Smooth muscle cell (in vitro differentiated cells): ENCODE data around the gene ST6GAL1. TPM values are rescaled to one million over a fixed set of nuclear protein-coding genes. Genes with fewer than 3 reads are reported as not detected.

ENCODE experiments used
- DNase-seq: peaks from one replicate; lab custom pipeline; 2025; ENCODE audit not compliant: unreplicated experiment; lab: John Stamatoyannopoulos, UW
- H2AFZ ChIP-seq: fragments of 200-600 bp; sonication (generic); 2 replicates; pipeline ENCODE4 v1.6.0; 2016; ENCODE audit warnings: antibody characterized with exemption, low read depth, mild to moderate bottlenecking
- H3F3A ChIP-seq: fragments of 200-600 bp; sonication (generic); 2 replicates; pipeline ENCODE4 v1.6.0; 2017; ENCODE audit warnings: antibody characterized with exemption, low read depth
- H3K27ac ChIP-seq: fragments of 200-600 bp; sonication (generic); 2 replicates; pipeline ENCODE4 v1.5.1; 2016; ENCODE audit warnings: low read depth, mild to moderate bottlenecking
- H3K27me3 ChIP-seq: fragments of 200-600 bp; sonication (generic); 2 replicates; pipeline ENCODE4 v1.6.1; 2016; ENCODE audit warnings: low read depth, mild to moderate bottlenecking
- H3K36me3 ChIP-seq: fragments of 200-600 bp; sonication (generic); 2 replicates; pipeline ENCODE4 v1.5.1; 2016; ENCODE audit warnings: low read depth
- H3K4me1 ChIP-seq: fragments of 200-600 bp; sonication (generic); 2 replicates; pipeline ENCODE4 v1.5.1; 2016; ENCODE audit warnings: low read depth
- H3K4me2 ChIP-seq: fragments of 200-600 bp; sonication (generic); 2 replicates; pipeline ENCODE4 v1.6.0; 2016; ENCODE audit warnings: mild to moderate bottlenecking
- H3K4me3 ChIP-seq: fragments of 200-600 bp; sonication (generic); 2 replicates; pipeline ENCODE4 v1.5.1; 2016; ENCODE audit warnings: mild to moderate bottlenecking
- H3K79me2 ChIP-seq: fragments of 200-600 bp; sonication (generic); 2 replicates; pipeline ENCODE4 v1.6.0; 2016; ENCODE audit warnings: low read depth, mild to moderate bottlenecking
- H3K9ac ChIP-seq: fragments of 200-600 bp; sonication (generic); 2 replicates; pipeline ENCODE4 v1.6.0; 2016; ENCODE audit warnings: low read depth
- H3K9me3 ChIP-seq: fragments of 200-600 bp; sonication (generic); replicated peaks from 2 replicates; pipeline ENCODE4 v1.5.1; 2016; ENCODE audit warnings: low read depth
- H4K20me1 ChIP-seq: fragments of 200-600 bp; sonication (generic); 2 replicates; pipeline ENCODE4 v1.6.0; 2016; ENCODE audit warnings: low read depth
- CTCF ChIP-seq: fragments of 200-600 bp; sonication (generic); IDR thresholded peaks from 2 replicates; pipeline ENCODE4 v1.5.1; 2017; ENCODE audit warnings: borderline replicate concordance, mild to moderate bottlenecking, antibody characterized with exemption; ENCODE audit not compliant: insufficient read depth, poor library complexity, severe bottlenecking
- WGBS: methylation state at CpG from one replicate; pipeline ENCODE4 v1.1.7; 2016; ENCODE audit warnings: low lambda C conversion rate; 5-methylcytosine and 5-hydroxymethylcytosine counted together
- polyA plus RNA-seq: library from polyadenylated mRNA; unstranded; fragments of >200 nt; fragmentation: Nextera tagmentation; extraction: Ambion mirVana; gene quantifications from 2 replicates; pipeline ENCODE4 v1.2.1, GENCODE V29; 2016
- total RNA-seq: library from RNA; depleted of rRNA; stranded (reverse); fragments of >200 nt; gene quantifications from 2 replicates; pipeline ENCODE4 v1.2.3, GENCODE V29; 2014

ST6GAL1 gene
- total and polyA plus RNA-seq, 2 experiments from 2014 or later = 3.5 to 8.9 TPM

GRCh38 chr3:187074846-187075245 is 144.5 kb downstream of the ST6GAL1 start:
- Histone ChIP-seq H3K27me3 (no peaks in the 10 kb centered on the region), H3K4me2 (no peak overlapping the region), H3K4me3 (no peak overlapping the region), H4K20me1 (no peaks in the 10 kb centered on the region), H3F3A (no peaks in the 10 kb centered on the region), H3K27ac (no peak overlapping the region), H3K36me3 (no peaks in the 10 kb centered on the region), H3K79me2 (no peaks in the 10 kb centered on the region), H3K4me1 (no peaks in the 10 kb centered on the region), H2AFZ (no peak overlapping the region), H3K9me3 (no peaks in the 10 kb centered on the region), H3K9ac (no peak overlapping the region)
- no peak for TF ChIP-seq CTCF
- DNase-seq = no peak

- Histone ChIP-seq H3K4me2 (no peak overlapping the region), H3F3A (no peaks in the 10 kb centered on the region), H2AFZ (no peak overlapping the region), H3K36me3 (no peaks in the 10 kb centered on the region), H3K27ac (no peak overlapping the region), H3K9ac (no peak overlapping the region), H4K20me1 (no peaks in the 10 kb centered on the region), H3K79me2 (no peaks in the 10 kb centered on the region), H3K4me3 (no peak overlapping the region), H3K4me1 (no peaks in the 10 kb centered on the region), H3K27me3 (no peaks in the 10 kb centered on the region), H3K9me3 (no peaks in the 10 kb centered on the region)
- TF ChIP-seq CTCF = no peak
- 96% methylated on average over 6 of the region's 6 CpGs for WGBS
- no peak for DNase-seq
Measured at GRCh38 chr3:187076297-187076696, 146.0 kb downstream of the ST6GAL1 start.

- Histone ChIP-seq H3F3A (no peaks in the 10 kb centered on the region), H3K4me2 (no peak overlapping the region), H3K79me2 (no peaks in the 10 kb centered on the region), H2AFZ (no peak overlapping the region), H3K27ac (no peak overlapping the region), H3K36me3 (no peaks in the 10 kb centered on the region), H3K27me3 (no peaks in the 10 kb centered on the region), H3K9me3 (no peaks in the 10 kb centered on the region), H3K4me1 (no peaks in the 10 kb centered on the region), H3K9ac (no peak overlapping the region), H4K20me1 (no peaks in the 10 kb centered on the region), H3K4me3 (no peak overlapping the region)
- WGBS = 94% methylated on average over 3 of the region's 3 CpGs
- TF ChIP-seq CTCF = no peak
- no peak for DNase-seq
Measured at GRCh38 chr3:187077085-187077484, 146.8 kb downstream of the ST6GAL1 start.

GRCh38 chr3:187077537-187077936 is 147.2 kb downstream of the ST6GAL1 start:
- no peak overlapping the region for H3K27ac ChIP-seq
- no peaks in the 10 kb centered on the region for H3K9me3 ChIP-seq
- H3K27me3 ChIP-seq = no peaks in the 10 kb centered on the region
- no peaks in the 10 kb centered on the region for H3K36me3 ChIP-seq
- TF ChIP-seq CTCF = no peak
- no peak overlapping the region for H2AFZ ChIP-seq
- WGBS = 97% methylated on average over 5 of the region's 5 CpGs
- H3F3A ChIP-seq = no peaks in the 10 kb centered on the region
- H3K79me2 ChIP-seq = no peaks in the 10 kb centered on the region
- DNase-seq = no peak
- H3K4me3 ChIP-seq = no peak overlapping the region
- no peak overlapping the region for H3K4me2 ChIP-seq
- H4K20me1 ChIP-seq = no peaks in the 10 kb centered on the region
- H3K9ac ChIP-seq = no peak overlapping the region
- no peaks in the 10 kb centered on the region for H3K4me1 ChIP-seq
